ENCODE measurements around the gene NPEPL1.

The NPEPL1 gene

GRCh38 chr20:58657986-58658385, 34.6 kb upstream of the NPEPL1 start:
- DNase-seq = no peak

DNA sequence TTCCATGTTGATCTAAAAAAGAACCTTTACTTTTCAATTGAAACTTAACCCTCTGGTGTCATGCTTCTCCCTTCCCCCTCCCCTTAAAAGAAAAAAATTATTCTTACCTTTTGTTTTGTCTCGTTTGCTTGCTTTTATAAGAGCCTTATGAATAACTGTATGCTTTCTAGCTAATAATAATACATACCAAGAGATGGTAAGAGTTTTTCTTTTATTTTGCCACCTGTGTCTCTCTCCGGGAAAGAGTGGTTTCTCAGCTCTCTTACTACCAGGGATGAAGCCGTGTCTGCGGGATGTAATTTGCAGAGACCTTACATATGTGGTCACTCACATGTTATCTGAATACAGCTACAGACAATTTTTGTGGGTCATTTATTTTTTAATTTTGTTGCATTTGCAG, 33.8 kb upstream of the NPEPL1 start:
- DNase-seq = no peak

DNA sequence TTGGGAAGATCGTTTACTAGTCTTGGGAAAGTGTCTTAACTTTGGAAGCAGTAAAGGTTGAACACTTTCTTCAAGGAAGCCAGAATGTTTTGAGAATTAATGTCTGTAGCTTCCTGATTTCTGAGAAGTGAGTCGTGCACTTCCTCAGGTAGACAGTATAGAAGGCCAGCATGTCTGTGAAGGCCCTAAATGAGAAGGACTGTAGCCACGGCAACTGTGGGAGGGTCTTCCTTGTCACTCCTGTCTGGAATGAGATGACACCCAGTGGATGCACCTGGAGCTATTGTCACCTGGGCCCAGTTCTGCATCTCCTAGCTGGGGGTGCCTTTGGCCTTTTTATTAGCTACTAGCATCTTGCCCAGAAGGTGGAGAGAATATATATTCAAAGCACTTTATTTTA, 32.8 kb upstream of the NPEPL1 start:
- DNase-seq = peak in 2 of 3 experiments; percentile 28 to 58

DNA sequence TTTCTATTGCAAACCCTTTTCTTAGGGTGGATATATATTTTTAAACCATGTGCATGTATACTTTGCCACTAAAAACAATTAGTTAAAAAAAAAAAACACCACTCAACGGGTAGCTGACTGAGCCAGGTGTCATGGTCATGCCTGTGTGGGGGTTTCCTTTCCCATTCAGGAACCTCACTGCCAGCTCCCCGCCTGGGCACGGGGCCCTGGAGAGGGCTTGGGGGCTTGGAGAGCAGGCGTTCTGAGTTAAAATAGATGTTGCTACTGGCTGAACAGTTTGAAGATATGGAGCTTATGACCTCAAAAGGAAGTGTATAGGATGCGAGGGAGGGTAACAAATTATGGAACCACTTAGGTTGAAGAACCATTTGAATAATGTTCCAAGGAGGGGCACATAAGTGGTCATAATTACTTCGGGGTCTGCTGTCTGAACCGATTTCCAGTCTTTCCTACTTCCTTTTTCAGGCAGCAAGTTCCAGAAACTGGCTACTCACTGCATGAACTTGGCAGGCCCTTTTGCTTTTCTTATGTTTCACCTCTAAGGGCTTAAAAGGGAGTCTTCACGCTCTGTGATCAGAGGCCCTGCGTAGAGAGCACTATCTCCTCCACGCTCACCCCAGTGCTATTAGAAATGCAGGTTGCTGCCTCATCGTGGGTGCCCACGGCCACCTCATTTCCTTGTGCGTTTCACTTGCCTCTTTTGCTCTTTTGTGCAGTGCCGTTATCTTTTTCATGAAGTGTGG, 31.6 kb upstream of the NPEPL1 start:
- DNase-seq = no peak

- DNase-seq = no peak
These were observed 30.8 kb upstream of the NPEPL1 start for GRCh38 chr20:58661598-58662473.

- no peak for DNase-seq
These were observed 28.3 kb upstream of the NPEPL1 start for GRCh38 chr20:58664331-58664730.

GRCh38 chr20:58664883-58665282, 27.7 kb upstream of the NPEPL1 start:
- peak in 1 of 3 experiments; percentile 44 for DNase-seq

DNA sequence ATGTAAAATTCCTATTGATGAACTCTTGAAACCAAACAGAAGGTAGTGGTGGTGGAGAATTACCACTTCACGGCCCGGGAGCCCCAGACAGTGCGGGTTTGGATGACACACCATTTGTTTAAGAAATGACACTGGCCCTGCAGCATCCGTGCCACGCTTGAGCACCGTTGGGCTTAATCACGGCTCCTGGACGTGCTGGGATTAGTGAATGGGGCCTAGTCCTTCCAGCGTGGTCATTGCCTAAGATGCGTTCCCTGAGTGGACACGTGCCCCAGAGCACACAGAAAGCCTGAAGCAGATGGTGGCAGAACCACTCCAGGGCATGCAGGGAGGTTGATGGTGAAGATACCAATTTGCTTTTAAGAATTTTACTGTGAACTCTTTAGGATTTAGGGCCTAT, 27.0 kb upstream of the NPEPL1 start:
- DNase-seq = peak in 1 of 3 experiments; percentile 49

DNA sequence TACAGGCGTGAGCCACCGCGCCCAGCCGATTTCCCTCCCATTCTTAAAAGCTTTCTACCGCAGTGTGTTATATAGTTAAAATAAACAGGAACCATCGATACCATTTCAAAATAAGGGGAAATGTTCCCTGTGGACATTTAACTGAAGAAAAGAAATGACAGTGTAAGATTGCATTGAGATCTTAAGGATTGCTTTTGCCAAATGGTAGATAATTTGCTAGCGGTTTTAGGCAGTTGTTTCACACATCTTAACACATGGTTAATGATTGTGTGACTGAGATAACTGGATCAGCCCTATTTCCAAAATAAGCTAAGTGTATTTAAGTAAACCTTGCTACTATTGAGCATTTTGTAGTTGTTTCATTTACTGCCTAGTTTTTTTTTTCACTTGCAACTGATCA, 25.9 kb upstream of the NPEPL1 start:
- no peak for DNase-seq

DNA sequence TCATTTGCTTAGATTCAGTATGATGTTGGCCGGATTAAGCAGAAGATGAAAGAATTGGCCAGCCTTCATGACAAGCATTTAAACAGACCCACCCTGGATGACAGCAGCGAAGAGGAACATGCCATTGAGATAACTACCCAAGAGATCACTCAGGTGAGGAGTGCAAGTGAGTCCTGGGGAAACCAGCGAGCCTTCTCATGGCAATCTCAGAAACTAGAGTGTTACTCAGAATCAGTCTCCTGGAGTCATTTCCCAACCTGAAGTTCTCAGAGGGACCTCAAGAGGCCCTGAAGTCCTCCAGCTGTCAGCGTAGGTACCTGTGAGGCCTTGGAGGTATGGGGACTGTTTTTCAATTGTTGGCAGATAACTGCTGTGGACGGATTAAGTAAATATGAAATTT, 24.6 kb upstream of the NPEPL1 start:
- no peak for DNase-seq

DNA sequence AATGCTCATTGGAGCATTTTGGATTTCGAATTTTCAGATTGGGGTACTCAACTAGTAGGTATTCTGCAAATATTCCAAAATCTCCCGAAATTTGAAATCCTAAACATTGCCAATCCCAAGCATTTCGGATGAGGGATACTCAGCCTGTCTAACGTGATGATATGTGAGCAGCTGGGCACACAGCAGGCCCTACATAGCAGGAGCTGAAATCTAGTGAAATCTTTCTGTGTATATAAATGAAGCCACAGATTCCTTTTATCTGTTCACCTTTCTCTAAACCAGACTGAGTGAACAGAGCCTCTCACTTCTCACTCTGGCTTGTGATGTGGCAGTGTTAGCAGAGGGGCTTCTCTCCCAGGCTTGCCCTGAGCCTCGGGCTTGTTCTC, 23.7 kb upstream of the NPEPL1 start:
- no peak for DNase-seq

GRCh38 chr20:58669287-58670006, 23.2 kb upstream of the NPEPL1 start:
- DNase-seq = peak in 1 of 3 experiments; percentile 29

DNA sequence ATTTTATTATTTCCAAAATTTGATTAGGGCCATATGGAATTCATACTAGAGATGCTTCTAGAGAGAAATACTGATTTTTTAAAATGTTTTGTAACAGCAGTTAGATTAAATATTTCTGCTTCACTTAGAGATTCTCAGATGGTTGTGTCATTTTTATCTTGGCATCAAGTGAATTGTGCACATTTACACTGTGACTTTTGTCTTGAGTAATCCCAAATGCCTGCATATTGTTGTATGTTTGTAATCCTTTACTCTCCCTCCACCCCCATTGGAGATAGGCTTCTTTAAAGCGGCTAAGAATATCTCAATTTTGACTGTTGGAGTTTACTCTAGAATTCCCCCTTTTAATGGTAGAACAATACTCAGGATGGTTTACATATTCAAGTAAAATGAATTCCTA, 22.5 kb upstream of the NPEPL1 start:
- DNase-seq = no peak

DNA sequence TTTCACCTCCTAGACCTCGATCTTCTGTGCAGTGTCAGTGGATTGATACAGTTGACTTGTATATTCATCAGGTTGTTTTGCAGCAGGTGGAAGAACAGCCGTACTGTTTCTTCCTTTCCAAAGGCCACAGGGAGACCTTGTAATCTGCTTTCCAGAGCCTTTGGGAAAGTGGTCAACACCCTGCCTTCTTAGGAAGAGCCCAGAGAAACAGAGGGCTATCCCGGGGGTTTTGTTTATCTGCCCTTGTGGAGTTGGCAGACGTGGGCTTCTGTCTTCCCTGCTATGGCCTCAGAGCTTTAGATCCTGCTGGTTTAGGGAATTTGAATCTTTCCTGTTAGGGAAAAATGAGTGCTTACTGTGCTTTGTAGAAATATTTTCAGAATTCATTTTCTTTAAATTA, 21.9 kb upstream of the NPEPL1 start:
- no peak for DNase-seq

DNA sequence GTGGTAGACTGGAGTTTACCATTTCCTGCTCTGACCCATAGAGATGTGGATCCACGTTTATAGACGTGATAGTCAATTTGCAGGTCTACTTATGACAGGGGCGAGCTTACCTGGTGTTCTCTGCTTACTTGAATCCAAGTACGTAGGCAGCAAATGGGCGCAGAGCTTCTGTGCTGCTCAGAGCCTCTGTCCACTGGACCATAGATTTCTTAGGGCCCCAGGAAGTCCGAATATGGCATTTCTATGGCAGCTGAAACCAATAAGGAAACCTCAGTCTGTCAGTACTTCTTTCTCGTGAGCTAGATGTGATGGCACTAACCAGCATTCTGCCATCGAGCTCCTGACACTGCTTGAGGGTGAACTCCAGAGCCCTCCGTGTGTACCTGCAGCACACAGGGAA, 19.5 kb upstream of the NPEPL1 start:
- DNase-seq = no peak

- DNase-seq = no peak
These were observed 17.4 kb upstream of the NPEPL1 start for GRCh38 chr20:58675146-58675584.

DNA sequence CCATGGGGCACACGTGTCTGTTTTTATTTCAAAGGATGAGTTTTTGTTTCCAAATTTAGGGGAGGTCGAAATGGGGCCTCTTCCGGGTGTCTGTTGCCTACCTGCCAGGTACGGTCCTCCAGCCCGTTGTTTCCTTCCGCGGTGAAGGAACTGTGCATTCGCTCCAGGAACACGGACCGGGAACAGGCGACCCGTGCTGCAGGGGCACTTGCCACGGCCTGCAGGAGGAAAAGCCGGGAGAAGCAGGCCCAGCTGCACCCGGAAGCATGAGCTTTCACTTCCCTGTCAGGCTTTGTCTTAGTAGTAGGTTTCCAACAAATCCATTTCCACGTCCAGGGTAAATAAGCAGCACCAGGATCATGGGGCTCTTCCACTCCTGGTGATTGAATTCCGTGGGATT, 17.0 kb upstream of the NPEPL1 start:
- no peak for DNase-seq

DNA sequence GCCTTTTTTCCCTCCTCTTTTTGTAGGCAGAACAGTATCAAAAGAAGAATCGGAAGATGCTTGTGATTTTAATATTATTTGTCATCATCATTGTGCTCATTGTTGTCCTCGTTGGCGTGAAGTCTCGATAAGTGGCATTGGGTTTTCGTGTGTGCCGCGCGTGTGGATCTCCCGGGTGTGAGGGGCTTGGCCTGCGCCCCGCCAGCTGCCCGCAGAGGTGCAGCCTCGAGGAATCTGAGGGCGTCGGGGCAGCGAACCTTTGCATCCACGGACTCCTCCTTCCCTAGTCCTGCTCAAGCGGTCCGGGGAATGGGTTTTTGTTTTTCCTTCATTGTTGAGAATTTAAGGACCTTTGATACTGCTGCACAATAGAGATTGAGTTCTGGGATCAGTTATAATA, 16.4 kb upstream of the NPEPL1 start:
- no peak for DNase-seq

DNA sequence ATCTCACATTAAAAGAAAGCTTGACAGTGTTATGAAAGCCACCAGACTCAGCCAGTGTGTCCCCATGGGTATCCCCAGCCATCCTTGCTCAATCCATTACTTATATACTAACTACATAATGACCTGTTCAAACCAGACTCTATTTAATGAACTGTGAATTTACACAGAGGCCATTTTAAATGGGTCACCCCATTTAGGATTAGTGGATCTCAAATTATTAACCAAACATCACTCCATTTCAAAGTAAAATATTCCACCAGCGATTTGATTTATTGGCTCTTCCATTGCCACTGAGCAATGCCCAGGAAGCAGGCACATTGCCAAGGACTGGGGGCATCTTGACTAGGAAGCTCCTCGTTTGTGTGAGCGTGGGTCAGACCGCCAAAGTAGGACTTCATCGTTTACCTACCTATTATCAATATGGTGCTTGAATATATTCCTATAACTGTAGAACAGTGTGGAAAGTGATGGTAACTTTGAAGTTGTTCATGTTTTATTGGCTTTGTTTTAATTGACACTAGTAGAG, 15.5 kb upstream of the NPEPL1 start:
- peak in 2 of 3 experiments; percentile 13 to 67 for DNase-seq

DNA sequence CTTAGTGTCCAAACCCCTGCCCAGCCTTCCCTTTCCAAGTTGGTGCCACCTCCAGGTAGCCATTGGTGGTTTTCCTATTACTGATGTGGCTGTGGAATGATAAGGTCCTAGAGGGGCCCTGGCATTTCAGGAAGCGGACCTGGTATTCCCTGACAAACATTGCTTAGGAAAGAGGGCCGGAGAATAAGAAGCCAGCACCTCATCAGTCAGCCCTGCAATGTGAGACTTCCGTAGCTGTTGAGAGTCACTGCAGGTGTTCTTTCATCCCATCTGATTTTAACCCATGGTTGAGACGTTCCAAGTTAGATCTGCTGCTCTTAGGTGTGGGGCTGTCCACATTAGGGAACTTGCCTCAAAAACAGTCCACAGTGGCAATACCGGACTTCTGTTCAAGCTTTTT, 14.8 kb upstream of the NPEPL1 start:
- no peak for DNase-seq

DNA sequence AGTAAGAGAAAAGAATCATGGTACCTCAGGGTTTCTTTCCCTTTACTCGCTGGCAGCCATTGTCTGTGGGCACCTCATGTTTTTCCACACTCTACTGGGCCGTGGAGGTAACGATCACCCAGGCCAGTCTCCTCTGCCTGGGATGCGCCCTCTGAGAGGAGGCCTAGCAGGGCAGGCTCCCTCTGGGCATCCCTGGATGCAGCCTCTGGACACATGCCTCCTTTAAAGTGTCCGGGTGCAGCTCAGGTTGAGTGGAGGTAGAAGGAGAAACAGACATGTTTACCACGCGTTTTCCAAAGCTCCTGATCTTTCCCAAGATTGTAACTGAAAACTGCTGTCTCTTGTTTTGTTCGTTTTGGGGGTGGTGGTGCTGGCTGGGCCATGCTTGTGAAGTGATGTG, 13.8 kb upstream of the NPEPL1 start:
- DNase-seq = no peak

DNA sequence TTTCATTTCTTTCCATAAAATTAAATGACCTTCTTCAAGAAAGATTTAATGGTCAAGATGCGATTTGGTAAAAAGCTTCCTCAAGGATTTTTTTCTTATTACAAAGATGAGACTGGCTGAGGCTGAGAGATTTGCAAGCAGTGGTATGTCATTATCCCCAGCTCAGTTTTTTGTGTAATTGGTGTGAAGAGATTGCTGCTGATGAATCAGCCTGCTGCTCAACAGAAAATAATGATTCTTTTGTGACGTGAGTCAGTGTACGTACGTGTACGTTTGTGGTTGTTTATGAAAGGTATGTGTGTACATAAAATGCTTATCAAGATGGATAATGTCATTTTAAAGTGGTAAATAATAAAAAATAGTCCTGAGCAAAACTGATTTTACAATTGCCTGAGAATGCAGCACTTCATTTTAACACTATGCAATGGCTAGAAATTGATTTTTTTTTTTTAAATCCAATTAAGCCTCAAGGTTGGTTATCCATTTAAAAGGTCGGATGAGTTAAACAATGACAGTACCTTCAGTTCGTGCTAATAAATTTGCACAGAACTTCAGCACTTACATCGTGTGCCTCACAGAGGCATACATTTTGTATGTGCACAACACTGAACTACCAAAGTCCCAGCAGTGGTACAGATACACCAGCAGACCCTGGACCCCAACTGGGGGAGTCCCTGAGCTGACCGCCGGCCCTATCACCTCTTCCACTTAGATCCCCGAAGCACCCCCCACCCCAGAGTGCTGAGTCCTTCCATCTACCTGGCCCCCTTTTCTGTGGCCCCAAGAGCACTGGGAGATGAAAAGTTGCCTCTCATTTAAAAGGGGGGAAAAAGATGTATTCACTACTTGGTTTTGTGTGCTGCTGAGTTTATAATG, 9.7 kb upstream of the NPEPL1 start:
- no peak for DNase-seq

All from NCI-H1417 (cell line).